GM21367 (cell line): ENCODE data around the gene EID2B.

Experiments
- ATAC-seq: cut with Tn5 transposase; IDR thresholded peaks from one replicate; pipeline ENCODE4 v1.9.1; 2021; ENCODE audit not compliant: unreplicated experiment

Gene EID2B

DNA sequence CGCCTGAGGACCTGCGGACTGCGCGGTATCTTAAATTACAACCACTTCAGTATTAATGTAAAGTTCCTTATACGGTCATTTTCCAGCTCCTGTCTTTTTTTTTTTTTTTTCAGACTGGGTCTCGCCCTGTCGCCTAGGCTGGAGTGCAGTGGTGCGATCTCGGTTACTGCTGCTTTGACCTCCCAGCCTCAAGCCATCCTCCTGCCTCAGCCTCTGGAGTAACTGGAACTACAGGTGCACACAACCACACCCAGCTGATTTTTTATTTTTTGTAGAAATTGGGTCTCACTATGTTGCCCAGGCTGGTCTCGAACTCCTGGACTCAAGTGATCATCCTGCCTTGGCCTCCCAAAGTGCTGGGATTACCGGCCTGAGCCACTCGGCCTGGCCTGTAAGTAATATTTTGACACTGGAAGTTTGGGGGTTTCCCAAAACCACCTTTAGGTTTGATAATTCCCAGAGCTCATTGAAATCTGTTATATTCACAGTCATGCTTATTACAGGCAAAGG, 406 bp upstream of the EID2B start:
- no peak for ATAC-seq

DNA sequence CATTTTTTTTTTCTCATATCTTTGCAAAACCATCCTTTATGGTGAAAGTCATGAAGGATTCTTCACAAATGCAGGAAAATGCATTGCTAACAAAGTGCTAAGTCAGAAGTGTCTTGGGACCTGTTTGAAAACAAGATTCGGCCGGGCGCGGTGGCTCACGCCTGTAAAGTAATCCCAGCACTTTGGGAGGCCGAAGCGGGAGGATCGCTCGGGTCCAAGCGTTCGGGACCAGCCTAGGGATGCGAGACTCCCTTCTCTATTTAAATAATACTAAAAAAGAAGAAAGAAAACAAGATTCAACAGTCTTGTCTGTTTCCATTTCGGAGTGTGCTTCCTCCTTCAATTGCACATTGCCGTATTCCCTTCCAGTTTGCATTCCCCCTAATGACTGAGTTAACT, 819 bp downstream of the EID2B start:
- no peak for ATAC-seq

DNA sequence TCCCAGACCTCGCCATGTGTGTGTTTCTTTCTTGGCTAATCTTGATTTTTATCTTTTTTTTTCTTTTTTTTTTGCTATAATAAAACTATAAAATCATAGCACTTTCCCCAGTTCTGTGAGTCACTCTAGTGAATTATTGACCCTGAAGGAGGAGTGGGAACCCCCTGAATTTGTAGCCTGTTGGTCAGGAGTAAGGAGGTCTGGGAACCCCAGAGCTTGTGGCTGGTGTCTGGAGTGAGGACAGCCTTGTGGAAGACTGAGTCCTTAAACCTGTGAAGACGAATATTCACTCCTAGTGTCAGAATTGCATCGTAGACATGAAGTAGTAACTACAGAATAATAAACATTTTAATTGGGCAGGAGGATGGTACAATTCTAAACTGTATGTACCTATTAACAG, 7.4 kb downstream of the EID2B start:
- no peak for ATAC-seq

DNA sequence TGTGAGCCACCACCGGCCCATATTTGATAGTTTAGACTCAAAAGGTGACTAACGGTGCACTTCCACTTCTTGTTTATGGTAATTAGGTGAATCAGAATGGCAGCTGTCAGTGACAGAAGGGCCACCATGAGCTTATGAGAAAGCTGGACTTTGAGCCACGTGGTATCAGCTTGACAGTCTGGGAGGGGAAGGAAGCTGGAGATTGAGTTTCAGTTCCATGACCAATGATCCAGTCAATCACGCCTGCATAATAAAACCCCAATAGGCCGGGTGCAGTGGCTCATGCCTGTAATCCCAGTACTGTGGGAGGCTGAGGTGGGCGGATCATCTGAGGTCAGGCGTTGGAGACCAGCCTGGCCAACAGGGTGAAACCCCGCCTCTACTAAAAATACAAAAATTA, 8.2 kb downstream of the EID2B start:
- no peak for ATAC-seq

DNA sequence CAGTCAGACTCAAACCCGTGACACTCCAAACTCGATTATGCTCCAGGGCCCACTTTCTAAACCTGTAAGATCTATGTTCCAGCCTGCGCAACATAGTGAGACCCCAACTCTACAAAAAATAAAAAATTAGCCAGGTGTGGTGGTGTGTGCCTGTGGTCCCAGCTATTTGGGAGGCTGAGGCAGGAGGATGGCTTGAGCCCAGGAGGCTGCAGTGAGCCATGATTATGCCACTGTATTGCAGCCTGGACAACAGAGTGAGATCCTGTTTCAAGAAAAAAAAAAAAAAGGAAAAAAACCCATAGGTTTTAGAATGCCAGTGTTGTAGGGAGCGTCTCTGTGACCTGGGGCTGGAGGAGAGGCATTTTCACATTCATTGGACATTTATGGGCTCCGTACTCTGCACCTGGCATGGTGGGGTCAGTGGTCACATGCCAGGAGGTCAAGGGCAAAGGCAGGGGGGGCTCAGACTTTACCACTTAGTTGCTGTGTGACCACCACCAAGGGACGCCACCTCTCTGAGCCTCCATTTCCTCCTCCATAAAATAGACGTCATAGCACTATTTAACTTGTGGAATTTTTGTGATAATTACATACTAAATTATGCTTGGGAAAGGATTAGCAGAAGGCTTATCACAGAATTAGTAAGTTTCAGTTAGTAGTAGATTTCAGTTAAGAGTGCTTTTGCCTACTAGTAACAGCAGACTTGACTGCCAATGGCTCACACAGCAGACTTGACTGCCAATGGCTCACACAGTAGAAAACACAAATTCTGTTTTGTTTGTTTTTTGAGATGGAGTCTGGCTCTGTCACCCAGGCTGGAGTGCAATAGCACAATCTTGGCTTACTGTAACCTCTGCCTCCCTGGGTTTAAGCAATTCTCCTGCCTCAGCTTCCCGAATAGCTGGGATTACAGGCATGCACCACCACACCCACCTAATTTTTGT, 11.8 kb downstream of the EID2B start:
- no peak for ATAC-seq

DNA sequence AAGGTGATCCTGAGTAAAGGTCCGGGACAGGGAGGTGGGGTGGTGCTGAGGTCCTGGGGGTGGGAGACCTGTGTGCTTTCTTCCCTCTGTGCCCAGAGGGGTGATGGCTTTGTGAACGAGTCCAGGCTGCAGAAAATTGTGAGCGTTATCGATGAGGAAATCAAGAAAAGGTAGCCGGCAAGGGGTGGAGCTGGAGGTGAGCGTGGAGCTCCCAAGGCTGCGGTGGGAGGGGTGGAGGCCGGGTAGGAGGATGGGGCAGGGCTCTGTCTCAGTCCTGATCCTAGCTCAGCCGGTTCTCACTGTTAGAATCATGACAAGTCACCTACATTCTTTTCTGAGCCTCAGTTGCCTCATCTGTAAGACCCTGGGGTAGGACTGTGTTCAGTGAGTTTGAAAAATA, 13.7 kb downstream of the EID2B start:
- ATAC-seq = no peak

DNA sequence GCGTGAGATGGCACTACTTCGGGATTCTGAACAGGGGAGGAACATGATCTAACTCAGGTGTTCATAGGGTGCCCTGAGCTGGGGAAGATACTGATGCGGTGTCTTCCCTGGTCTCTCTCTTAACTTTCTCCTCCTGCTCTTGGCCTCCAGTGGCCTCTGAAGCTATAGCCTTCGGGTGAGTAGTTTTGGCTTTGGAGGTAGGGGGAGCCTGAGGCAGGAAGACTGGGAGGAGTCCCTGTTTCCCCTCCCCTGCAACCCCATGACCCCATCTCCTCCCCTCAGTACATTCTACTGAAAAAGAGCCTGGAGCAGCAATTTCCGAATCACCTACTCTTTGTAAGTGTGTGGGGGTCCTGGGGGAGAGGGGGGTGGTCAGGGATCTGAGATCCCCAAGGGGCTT, 14.2 kb downstream of the EID2B start:
- ATAC-seq = no peak

DNA sequence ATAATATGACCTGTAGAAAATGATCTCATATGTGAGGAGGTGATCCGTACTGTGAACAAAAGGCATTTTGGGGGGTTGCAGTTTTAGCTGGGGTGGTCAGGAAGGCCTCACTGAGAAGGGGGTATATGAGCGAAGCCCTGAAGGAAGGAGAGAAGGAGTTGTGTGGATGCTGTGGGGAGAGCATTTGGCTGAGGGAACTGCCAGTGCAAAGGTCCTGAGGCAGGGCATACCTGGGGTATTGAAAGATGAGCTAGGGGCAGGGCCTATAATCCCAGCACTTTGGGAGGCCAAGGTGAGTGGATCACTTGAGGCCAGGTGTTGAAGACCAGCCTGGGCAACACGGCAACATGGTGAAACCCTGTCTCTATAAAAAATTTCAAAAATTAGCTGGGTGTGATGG, 15.2 kb downstream of the EID2B start:
- no peak for ATAC-seq

DNA sequence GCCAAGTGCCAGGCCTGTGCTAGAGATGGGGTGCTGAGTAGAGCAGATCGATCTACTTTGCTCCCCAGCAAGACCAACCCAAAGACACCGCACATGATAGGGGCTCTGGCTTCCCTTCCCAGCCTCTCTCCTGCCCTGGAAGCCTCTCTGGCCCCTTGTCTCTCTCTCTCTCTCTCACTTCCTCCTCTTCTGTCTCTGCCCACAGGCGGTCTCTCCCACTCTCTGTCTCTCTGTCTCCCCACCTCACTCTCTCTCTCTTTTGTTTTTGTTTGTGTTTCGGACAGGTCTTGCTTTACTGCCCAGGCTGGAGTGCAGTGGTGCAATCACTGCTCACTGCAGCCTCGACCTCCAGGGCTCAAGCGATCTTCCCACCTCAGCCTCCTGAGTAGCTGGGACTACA, 16.4 kb downstream of the EID2B start:
- no peak for ATAC-seq

DNA sequence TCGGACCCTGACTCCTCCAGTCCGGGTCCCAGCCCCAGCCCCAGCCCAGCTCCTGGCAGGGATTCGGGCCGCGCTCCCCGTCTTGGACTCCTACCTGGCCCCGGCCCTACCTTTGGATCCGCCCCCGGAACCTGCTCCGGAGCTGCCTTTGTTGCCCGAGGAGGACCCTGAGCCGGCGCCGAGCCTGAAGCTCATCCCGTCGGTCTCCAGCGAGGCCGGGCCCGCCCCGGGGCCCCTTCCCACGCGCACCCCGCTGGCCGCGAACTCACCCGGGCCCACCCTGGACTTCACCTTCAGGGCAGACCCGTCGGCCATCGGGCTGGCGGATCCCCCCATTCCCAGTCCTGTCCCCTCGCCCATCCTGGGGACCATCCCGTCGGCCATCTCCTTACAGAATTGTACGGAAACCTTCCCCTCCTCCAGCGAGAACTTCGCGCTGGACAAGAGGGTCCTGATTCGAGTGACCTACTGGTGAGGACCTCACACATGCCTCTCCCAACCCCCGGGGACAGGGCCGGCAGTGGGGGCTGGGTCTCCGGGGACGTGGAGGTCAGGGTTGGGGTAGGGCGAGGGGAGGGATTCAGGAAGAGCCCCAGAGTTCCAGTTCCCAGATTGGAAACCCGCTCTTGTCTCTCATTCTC, 17.0 kb downstream of the EID2B start:
- ATAC-seq = no peak

DNA sequence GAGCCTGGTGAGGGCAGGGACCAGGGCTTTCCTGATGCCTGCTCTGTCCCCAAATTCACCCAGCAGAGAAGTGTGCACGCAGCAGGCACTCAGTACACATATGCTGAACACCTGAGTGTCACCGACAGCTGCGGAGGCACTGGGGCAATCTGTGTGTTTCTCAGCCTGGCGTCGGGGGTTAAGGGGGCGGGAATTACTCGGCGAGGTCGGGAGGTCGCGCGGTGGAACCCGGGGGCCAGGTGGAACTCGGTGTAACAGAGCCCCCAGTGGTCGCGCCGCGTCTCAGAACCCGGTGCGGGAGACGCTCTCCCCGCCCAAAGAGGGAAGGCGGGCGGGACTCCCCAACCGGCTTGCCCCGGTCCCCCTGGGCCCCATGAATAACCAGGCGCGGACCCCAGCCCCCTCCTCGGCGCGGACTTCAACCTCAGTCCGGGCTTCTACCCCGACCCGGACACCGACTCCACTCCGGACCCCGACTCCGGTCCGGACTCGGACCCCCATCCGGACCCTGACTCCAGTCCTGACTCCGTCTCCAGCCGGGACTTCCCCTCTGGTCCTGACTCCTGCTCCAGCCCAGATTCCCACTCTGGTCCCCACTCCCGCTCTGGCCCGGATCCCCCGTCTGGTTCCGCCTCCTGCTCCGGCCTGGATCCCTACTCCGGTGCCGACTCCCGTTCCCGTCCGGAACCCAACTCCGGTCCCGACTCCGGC, 17.7 kb downstream of the EID2B start, which contains the start of gene SELENOV:
Gene SELENOV, plus strand, starts transcription at position 300 of the 711 bp plus-strand sequence. Its CDS starts 74 bp downstream, at position 374.
- ATAC-seq = no peak

DNA sequence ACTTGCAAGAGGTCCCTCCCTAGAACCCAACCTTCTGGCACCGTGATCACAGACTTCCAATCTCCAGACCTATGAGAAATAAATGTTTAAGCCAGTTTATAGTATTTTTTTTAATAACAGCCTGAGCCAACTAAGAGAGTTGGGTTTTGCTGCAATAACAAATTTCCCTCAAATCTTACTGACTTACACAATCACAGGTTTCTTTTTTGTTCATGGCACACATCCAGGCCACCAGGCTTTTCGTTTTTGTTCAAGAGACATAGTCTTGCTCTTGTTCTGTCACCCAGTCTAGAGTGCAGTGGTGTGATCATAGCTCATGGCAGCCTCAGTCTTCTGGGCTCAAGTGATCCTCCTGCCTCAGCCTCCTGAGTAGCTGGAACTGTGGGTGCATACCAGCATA, 19.7 kb downstream of the EID2B start:
- ATAC-seq = no peak

DNA sequence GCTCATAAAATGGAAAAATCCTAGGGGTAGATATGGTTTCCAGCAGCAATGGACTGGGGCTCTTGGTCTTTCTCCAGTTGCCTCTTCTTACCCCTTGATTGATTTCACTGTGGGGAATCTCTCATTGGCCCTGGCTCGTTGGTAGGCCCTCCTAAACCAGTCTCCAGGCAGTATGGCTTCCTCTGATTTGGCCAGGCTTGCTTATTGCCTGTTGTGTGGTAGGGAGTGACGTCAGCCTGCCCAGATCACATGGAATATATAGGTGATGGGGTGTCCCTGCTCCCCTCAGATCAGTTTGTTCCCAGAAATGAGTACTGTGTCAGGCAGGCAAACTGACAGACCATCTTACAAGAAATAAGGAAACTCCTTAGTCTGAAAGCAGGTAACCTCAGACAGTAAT, 23.4 kb downstream of the EID2B start:
- ATAC-seq = no peak

DNA sequence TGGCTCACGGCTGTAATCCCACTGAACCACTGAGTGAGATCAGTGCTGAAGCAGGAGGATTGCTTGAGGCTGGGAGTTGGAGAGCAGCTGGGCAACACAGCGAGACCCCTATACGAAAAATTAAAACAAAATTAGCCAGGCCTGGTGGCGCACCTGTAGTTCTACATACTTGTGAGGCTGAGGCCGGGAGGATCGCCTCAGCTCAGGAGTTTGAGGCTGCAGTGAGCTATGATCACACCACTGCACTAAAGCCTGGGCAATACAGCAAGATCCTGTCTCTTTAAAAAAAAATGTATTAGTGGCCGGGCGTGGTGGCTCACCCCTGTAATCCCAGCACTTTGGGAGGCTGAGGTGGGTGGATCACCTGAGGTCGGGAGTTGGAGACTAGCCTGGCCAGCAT, 24.0 kb downstream of the EID2B start:
- ATAC-seq = no peak

DNA sequence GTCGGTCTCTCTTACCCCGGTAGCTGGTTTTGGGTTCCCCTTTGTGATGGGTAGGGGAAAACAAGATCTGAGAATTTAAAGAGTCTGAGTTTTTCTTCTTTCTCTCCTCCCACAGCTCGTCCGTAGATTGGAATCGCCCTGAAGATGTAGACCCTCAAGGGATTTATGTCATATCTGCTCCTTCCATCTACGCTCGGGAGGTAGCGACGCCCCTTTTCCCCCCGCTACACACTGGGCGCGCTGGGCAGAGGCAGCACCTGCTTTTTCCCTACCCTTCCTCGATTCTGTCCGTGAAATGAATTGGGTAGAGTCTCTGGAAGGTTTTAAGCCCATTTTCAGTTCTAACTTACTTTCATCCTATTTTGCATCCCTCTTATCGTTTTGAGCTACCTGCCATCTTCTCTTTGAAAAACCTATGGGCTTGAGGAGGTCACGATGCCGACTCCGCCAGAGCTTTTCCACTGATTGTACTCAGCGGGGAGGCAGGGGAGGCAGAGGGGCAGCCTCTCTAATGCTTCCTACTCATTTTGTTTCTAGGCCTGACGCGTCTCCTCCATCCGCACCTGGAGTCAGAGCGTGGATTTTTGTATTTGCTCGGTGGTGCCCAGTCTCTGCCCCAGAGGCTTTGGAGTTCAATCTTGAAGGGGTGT, 24.8 kb downstream of the EID2B start:
- ATAC-seq = no peak

DNA sequence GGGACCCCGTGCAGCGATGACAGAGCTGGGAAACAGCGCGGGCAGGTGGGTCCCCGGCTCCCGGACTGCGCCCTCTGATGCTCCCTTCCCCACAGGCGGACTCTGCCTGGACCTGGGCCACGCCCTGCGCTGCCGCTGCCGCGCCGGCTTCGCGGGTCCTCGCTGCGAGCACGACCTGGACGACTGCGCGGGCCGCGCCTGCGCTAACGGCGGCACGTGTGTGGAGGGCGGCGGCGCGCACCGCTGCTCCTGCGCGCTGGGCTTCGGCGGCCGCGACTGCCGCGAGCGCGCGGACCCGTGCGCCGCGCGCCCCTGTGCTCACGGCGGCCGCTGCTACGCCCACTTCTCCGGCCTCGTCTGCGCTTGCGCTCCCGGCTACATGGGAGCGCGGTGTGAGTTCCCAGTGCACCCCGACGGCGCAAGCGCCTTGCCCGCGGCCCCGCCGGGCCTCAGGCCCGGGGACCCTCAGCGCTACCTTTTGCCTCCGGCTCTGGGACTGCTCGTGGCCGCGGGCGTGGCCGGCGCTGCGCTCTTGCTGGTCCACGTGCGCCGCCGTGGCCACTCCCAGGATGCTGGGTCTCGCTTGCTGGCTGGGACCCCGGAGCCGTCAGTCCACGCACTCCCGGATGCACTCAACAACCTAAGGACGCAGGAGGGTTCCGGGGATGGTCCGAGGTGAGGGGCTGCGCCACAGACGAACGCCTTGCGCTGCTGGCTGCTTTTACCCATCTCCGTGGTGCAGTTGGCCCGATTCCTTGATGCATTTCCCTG, 25.5 kb downstream of the EID2B start:
- no peak for ATAC-seq

DNA sequence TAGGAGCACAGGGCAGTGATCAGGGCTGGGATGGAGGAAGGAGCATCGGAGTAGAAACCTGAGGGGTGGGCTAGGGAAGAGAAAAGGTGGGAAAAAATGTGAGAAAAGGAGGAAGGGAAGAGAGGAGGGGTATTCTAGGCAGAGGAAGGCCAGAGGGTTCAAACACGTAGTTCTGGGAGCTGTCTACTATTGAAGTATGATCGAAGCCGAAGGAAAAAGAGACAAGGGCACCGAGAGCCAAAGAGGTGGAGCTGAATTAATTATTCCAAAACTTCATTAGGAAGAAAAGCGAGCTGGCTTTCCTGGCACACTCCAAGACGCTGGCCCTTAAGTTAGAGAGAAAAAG, 26.1 kb downstream of the EID2B start:
- ATAC-seq = no peak

DNA sequence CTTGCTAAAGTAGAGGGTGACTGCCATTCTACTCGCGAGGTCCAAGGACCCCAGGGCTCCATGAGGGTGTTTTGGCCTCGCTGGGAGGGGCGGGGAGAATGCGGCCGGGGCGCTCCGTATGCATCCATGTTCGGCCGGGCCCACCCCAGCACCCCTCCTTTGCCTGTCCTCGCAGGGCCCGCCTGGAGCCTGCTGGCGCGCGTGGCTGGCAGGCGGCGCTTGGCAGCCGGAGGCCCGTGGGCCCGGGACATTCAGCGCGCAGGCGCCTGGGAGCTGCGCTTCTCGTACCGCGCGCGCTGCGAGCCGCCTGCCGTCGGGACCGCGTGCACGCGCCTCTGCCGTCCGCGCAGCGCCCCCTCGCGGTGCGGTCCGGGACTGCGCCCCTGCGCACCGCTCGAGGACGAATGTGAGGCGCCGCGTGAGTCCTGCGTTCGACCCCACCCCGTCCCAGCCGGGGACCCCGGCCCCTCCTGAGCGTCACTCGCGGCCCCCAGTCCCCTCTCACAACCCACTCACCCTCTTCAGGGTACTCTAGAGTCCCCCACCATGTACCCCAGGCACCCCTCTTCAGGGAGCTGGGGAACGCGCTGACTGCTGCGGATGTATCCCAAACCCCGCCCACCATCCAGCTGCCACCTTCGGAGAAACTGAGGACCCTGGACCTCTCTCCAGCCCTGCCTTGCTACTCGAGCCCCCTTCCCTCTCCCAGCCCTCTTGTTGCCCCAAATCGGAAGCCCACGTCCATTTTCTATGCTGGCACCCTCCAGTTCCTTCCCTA, 29.8 kb downstream of the EID2B start:
- ATAC-seq = no peak

DNA sequence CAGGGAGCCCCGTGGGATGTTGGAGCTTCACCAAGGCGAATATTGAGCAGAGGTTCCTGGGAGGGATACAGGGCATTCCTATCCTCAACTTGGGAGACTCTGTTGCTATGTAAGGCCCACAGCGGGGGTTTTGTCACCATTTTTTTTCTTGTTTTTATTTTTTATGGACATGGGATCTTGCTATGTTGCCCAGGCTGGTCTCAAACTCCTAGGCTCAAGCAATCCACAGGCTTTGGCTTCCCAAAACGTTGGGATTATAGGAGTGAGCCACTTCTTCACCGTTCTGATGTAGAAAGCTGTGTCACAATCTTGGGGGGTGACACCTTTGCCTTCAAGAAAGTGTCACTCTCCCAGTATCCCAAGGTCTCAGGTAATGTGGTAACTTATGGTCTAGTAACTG, 31.3 kb downstream of the EID2B start:
- no peak for ATAC-seq

DNA sequence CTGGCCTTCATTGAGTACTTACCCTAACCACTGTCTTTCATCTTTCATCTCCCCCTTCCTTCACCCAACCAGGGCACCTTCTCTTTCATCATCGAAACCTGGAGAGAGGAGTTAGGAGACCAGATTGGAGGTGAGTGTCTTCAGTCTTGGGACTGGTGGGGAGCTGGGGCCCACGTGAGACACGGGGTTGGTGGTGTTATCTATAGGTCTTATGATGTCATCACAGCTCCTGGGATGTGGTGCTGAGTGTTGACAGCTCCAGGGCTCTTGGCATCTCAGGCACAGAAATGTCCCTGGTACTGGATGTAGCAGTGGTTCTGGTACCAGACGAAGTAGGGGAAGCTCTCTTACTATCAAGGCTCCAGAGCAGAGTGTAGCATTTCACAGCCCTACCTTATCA, 32.1 kb downstream of the EID2B start:
- no peak for ATAC-seq
